HEK293 (cell line): ENCODE results near the gene PLCH2.

Experiments used
- CTCF ChIA-PET: fragments of 350-600 bp; formaldehyde crosslinking; extraction: SDS; loops from one replicate; lab custom pipeline; 2021; ENCODE audit warnings: antibody characterized with exemption; lab: Yijun Ruan, JAX
- POLR2A ChIA-PET: fragments of 300-600 bp; formaldehyde crosslinking; extraction: SDS; loops from one replicate; lab custom pipeline; 2020; ENCODE audit warnings: antibody characterized with exemption, inconsistent platforms; lab: Yijun Ruan, JAX
- H3K27ac ChIP-seq: fragments of 200-500 bp; sonication (Bioruptor generic); 2 replicates; pipeline ENCODE4 v1.5.1; 2014; ENCODE audit warnings: low read depth, low read length, control low read depth, inconsistent platforms; ENCODE audit errors: extremely low read depth
- H3K36me3 ChIP-seq, 2 experiments: fragments of 200-500 bp in 1 of 2; sonication (Bioruptor generic) in 1 of 2; 1 replicate in 1 of 2; 2 replicates in 1 of 2; pipeline ENCODE4 v1.5.1; 2014 to 2017; ENCODE audit warnings: inconsistent platforms in 2 of 2, low read length in 2 of 2; ENCODE audit not compliant: control insufficient read depth in 2 of 2, insufficient read depth in 1 of 2
- H3K4me1 ChIP-seq: fragments of 200-500 bp; sonication (Bioruptor generic); 2 replicates; pipeline ENCODE4 v1.5.1; 2014; ENCODE audit warnings: mild to moderate bottlenecking, low read length, inconsistent platforms; ENCODE audit not compliant: control insufficient read depth, insufficient read depth
- H3K4me3 ChIP-seq: 2 replicates; pipeline ENCODE4 v1.5.1; 2011; ENCODE audit warnings: low read depth, mild to moderate bottlenecking, control low read depth, low read length, moderate library complexity
- H3K9me3 ChIP-seq: fragments of 200-500 bp; sonication (Bioruptor generic); 2 replicates; pipeline ENCODE4 v1.5.1; 2014; ENCODE audit warnings: low read depth, low read length, inconsistent platforms; ENCODE audit not compliant: control insufficient read depth, insufficient read depth
- BCL11B ChIP-seq: fragments of 450-650 bp; formaldehyde crosslinking; IDR thresholded peaks from 2 replicates; pipeline ENCODE4 v1.5.1; 2016; ENCODE audit warnings: low read depth, missing biosample characterization, missing genetic modification characterization
- EGR2 ChIP-seq: fragments of 450-650 bp; formaldehyde crosslinking; IDR thresholded peaks from 2 replicates; pipeline ENCODE4 v1.5.1; 2016; ENCODE audit warnings: low read depth, missing biosample characterization, missing genetic modification characterization
- GLI4 ChIP-seq: fragments of 450-650 bp; formaldehyde crosslinking; IDR thresholded peaks from 2 replicates; pipeline ENCODE4 v1.5.1; 2016; ENCODE audit warnings: missing biosample characterization, missing genetic modification characterization
- GLIS1 ChIP-seq: fragments of 450-650 bp; formaldehyde crosslinking; IDR thresholded peaks from 2 replicates; pipeline ENCODE4 v1.5.1; 2016; ENCODE audit warnings: missing biosample characterization, missing genetic modification characterization
- KLF10 ChIP-seq: fragments of 450-650 bp; IDR thresholded peaks from 2 replicates; pipeline ENCODE4 v1.5.1; 2018; ENCODE audit warnings: missing biosample characterization, mild to moderate bottlenecking, missing genetic modification characterization
- KLF8 ChIP-seq: fragments of 450-650 bp; formaldehyde crosslinking; IDR thresholded peaks from 2 replicates; pipeline ENCODE4 v1.5.1; 2016; ENCODE audit warnings: missing biosample characterization, missing genetic modification characterization
- KLF9 ChIP-seq: fragments of 450-650 bp; formaldehyde crosslinking; IDR thresholded peaks from 2 replicates; pipeline ENCODE4 v1.5.1; 2016; ENCODE audit warnings: missing biosample characterization, missing genetic modification characterization, low read depth
- OSR2 ChIP-seq: fragments of 450-650 bp; formaldehyde crosslinking; IDR thresholded peaks from 2 replicates; pipeline ENCODE4 v1.5.1; 2016; ENCODE audit warnings: missing biosample characterization, missing genetic modification characterization
- REPIN1 ChIP-seq: fragments of 450-650 bp; formaldehyde crosslinking; IDR thresholded peaks from 2 replicates; pipeline ENCODE4 v1.5.1; 2017; ENCODE audit warnings: missing biosample characterization, missing genetic modification characterization, low read depth
- ZBTB1 ChIP-seq: fragments of 450-650 bp; formaldehyde crosslinking; IDR thresholded peaks from 2 replicates; pipeline ENCODE4 v1.5.1; 2016; ENCODE audit warnings: missing biosample characterization, missing genetic modification characterization
- ZBTB17 ChIP-seq: fragments of 450-650 bp; formaldehyde crosslinking; IDR thresholded peaks from 2 replicates; pipeline ENCODE4 v1.5.1; 2016; ENCODE audit warnings: missing biosample characterization, missing genetic modification characterization
- ZBTB44 ChIP-seq: fragments of 450-650 bp; IDR thresholded peaks from 2 replicates; pipeline ENCODE4 v1.5.1; 2018; ENCODE audit warnings: missing biosample characterization, mild to moderate bottlenecking, missing genetic modification characterization
- ZFHX2 ChIP-seq: fragments of 450-650 bp; formaldehyde crosslinking; conservative IDR thresholded peaks from 2 replicates; pipeline ENCODE4 v1.5.1; 2016; ENCODE audit warnings: missing biosample characterization, missing genetic modification characterization
- ZFP3 ChIP-seq: fragments of 450-650 bp; formaldehyde crosslinking; IDR thresholded peaks from 2 replicates; pipeline ENCODE4 v1.5.1; 2016; ENCODE audit warnings: low read depth, missing biosample characterization, missing genetic modification characterization
- ZIC2 ChIP-seq: fragments of 450-650 bp; formaldehyde crosslinking; IDR thresholded peaks from 2 replicates; pipeline ENCODE4 v1.5.1; 2016; ENCODE audit warnings: missing biosample characterization, missing genetic modification characterization
- ZNF121 ChIP-seq: fragments of 450-650 bp; formaldehyde crosslinking; IDR thresholded peaks from 2 replicates; pipeline ENCODE4 v1.5.1; 2016; ENCODE audit warnings: missing biosample characterization, missing genetic modification characterization
- ZNF132 ChIP-seq: fragments of 450-650 bp; formaldehyde crosslinking; IDR thresholded peaks from 2 replicates; pipeline ENCODE4 v1.5.1; 2017; ENCODE audit warnings: missing biosample characterization, missing genetic modification characterization, borderline replicate concordance
- ZNF155 ChIP-seq: fragments of 450-650 bp; formaldehyde crosslinking; IDR thresholded peaks from 2 replicates; pipeline ENCODE4 v1.5.1; 2016; ENCODE audit warnings: missing biosample characterization, missing genetic modification characterization
- ZNF157 ChIP-seq: fragments of 450-650 bp; formaldehyde crosslinking; IDR thresholded peaks from 2 replicates; pipeline ENCODE4 v1.5.1; 2016; ENCODE audit warnings: missing biosample characterization, missing genetic modification characterization
- ZNF169 ChIP-seq: fragments of 450-650 bp; formaldehyde crosslinking; IDR thresholded peaks from 2 replicates; pipeline ENCODE4 v1.5.1; 2016; ENCODE audit warnings: missing biosample characterization, missing genetic modification characterization
- ZNF175 ChIP-seq: fragments of 450-650 bp; formaldehyde crosslinking; IDR thresholded peaks from 2 replicates; pipeline ENCODE4 v1.5.1; 2016; ENCODE audit warnings: missing biosample characterization, missing genetic modification characterization
- ZNF211 ChIP-seq: fragments of 450-650 bp; formaldehyde crosslinking; IDR thresholded peaks from 2 replicates; pipeline ENCODE4 v1.5.1; 2016; ENCODE audit warnings: low read depth, missing biosample characterization, missing genetic modification characterization
- ZNF366 ChIP-seq: fragments of 450-650 bp; formaldehyde crosslinking; conservative IDR thresholded peaks from 2 replicates; pipeline ENCODE4 v1.5.1; 2016; ENCODE audit warnings: missing biosample characterization, missing genetic modification characterization
- ZNF37A ChIP-seq: fragments of 450-650 bp; IDR thresholded peaks from 2 replicates; pipeline ENCODE4 v1.5.1; 2018; ENCODE audit warnings: missing biosample characterization, missing genetic modification characterization
- ZNF48 ChIP-seq: fragments of 450-650 bp; formaldehyde crosslinking; IDR thresholded peaks from 2 replicates; pipeline ENCODE4 v1.5.1; 2016; ENCODE audit warnings: missing biosample characterization, missing genetic modification characterization
- ZNF514 ChIP-seq: fragments of 450-650 bp; formaldehyde crosslinking; IDR thresholded peaks from 2 replicates; pipeline ENCODE4 v1.5.1; 2016; ENCODE audit warnings: missing biosample characterization, missing genetic modification characterization
- ZNF560 ChIP-seq: fragments of 450-650 bp; formaldehyde crosslinking; IDR thresholded peaks from 2 replicates; pipeline ENCODE4 v1.5.1; 2017; ENCODE audit warnings: missing biosample characterization, missing genetic modification characterization, borderline replicate concordance
- ZNF596 ChIP-seq: fragments of 450-650 bp; IDR thresholded peaks from 2 replicates; pipeline ENCODE4 v1.5.0; 2018; ENCODE audit warnings: missing biosample characterization, mild to moderate bottlenecking, missing genetic modification characterization, moderate library complexity
- ZNF600 ChIP-seq: fragments of 450-650 bp; formaldehyde crosslinking; IDR thresholded peaks from 2 replicates; pipeline ENCODE4 v1.5.1; 2016; ENCODE audit warnings: missing biosample characterization, missing genetic modification characterization
- ZNF785 ChIP-seq: fragments of 450-650 bp; formaldehyde crosslinking; IDR thresholded peaks from 2 replicates; pipeline ENCODE4 v1.5.1; 2016; ENCODE audit warnings: missing biosample characterization, missing genetic modification characterization
- TF ChIP-seq, protein P1 (sequence below): fragments of 450-650 bp; formaldehyde crosslinking; IDR thresholded peaks from 2 replicates; pipeline ENCODE4 v1.5.1; 2016; ENCODE audit warnings: missing biosample characterization, missing genetic modification characterization
- TF ChIP-seq, protein P2 (sequence below): fragments of 450-650 bp; formaldehyde crosslinking; IDR thresholded peaks from 2 replicates; pipeline ENCODE4 v1.5.1; 2016; ENCODE audit warnings: missing biosample characterization, missing genetic modification characterization
- TF ChIP-seq, protein P3 (sequence below): fragments of 450-650 bp; formaldehyde crosslinking; IDR thresholded peaks from 2 replicates; pipeline ENCODE4 v1.5.1; 2016; ENCODE audit warnings: missing biosample characterization, missing genetic modification characterization
- TF ChIP-seq, protein P4 (sequence below): fragments of 450-650 bp; formaldehyde crosslinking; IDR thresholded peaks from 2 replicates; pipeline ENCODE4 v1.5.1; 2016; ENCODE audit warnings: missing biosample characterization, missing genetic modification characterization, borderline replicate concordance

PLCH2 gene

DNA sequence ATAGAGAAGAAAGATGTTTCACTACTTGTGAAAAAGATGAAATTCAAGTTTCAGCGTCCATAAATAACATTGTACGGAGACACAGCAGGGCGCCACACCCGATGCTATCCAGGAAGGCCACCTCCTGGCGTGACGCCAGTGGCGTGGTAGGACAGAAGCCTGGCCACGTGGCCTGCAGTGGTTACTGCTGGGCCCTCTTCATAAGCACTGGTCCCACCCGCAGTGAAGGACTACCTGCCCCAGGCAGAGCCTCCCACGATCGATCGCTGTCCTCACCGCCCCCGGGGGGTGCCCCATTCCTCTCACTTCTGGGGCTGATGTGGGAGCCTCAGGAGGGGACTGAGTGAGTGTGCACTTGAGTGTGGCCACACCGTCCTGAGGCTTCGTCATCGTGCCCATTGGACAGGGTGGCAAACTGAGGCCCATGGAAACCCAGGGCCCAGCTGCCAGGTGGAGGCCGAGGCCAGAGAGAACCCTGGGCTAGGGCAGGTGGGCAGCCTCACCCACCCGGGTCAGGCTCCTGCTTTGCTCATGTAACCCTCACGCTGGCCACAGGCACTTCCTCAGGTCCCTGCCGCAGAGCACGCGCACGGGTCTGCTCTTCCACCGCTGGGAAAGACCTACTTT is 65.6 kb downstream of the PLCH2 start:
- Histone ChIP-seq H3K9me3 (no peaks in the 10 kb centered on the region), H3K27ac (no peak overlapping the region), H3K4me3 (no peak overlapping the region), H3K36me3 (no peaks in the 10 kb centered on the region), H3K4me1 (peaks cover 6% of the 10 kb centered on the region)
- POLR2A ChIA-PET, result no interaction called here
- CTCF ChIA-PET, result no interaction called here
- no peak for TF ChIP-seq ZNF514 (tag by site-specific recombination)
- TF ChIP-seq ZNF157 (tag by site-specific recombination), result no peak
- TF ChIP-seq ZNF132, result no peak
- no peak for TF ChIP-seq GLI4 (tag by site-specific recombination)
- no peak for TF ChIP-seq ZNF600
- no peak for TF ChIP-seq ZNF121
- no peak for TF ChIP-seq KLF10 (tag by site-specific recombination)
- 0 out of 2 replicates have a peak, but pooled peaks have one; percentile 8 for TF ChIP-seq EGR2 (tag by site-specific recombination)
- TF ChIP-seq ZFP3 (tag by site-specific recombination), result no peak
- TF ChIP-seq, protein P1, sequence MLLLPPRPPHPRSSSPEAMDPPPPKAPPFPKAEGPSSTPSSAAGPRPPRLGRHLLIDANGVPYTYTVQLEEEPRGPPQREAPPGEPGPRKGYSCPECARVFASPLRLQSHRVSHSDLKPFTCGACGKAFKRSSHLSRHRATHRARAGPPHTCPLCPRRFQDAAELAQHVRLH (tag by site-specific recombination), result peak; percentile 70
- no peak for TF ChIP-seq REPIN1 (tag by site-specific recombination)
- TF ChIP-seq ZNF366 (tag by site-specific recombination), result no peak
- no peak for TF ChIP-seq ZNF169 (tag by site-specific recombination)
- TF ChIP-seq, protein P2, sequence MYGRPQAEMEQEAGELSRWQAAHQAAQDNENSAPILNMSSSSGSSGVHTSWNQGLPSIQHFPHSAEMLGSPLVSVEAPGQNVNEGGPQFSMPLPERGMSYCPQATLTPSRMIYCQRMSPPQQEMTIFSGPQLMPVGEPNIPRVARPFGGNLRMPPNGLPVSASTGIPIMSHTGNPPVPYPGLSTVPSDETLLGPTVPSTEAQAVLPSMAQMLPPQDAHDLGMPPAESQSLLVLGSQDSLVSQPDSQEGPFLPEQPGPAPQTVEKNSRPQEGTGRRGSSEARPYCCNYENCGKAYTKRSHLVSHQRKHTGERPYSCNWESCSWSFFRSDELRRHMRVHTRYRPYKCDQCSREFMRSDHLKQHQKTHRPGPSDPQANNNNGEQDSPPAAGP, result peak; percentile 31; the same call in 1 of the 2 replicates
- peak; percentile 99 for TF ChIP-seq ZIC2 (tag by site-specific recombination)
- no peak for TF ChIP-seq ZBTB1
- no peak for TF ChIP-seq ZNF785
- TF ChIP-seq BCL11B (tag by site-specific recombination), result no peak
- no peak for TF ChIP-seq ZNF37A (tag by site-specific recombination)
- TF ChIP-seq ZNF596 (tag by site-specific recombination), result no peak
- TF ChIP-seq, protein P3, sequence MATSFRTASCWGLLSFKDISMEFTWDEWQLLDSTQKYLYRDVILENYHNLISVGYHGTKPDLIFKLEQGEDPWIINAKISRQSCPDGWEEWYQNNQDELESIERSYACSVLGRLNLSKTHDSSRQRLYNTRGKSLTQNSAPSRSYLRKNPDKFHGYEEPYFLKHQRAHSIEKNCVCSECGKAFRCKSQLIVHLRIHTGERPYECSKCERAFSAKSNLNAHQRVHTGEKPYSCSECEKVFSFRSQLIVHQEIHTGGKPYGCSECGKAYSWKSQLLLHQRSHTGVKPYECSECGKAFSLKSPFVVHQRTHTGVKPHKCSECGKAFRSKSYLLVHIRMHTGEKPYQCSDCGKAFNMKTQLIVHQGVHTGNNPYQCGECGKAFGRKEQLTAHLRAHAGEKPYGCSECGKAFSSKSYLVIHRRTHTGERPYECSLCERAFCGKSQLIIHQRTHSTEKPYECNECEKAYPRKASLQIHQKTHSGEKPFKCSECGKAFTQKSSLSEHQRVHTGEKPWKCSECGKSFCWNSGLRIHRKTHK (tag by site-specific recombination), result no peak
- TF ChIP-seq KLF9 (tag by site-specific recombination), result no peak
- no peak for TF ChIP-seq ZNF560 (tag by site-specific recombination)
- peak; percentile 91 for TF ChIP-seq GLIS1 (tag by site-specific recombination)
- no peak for TF ChIP-seq KLF8 (tag by site-specific recombination)
- TF ChIP-seq ZFHX2 (tag by site-specific recombination), result peak; percentile 67
- TF ChIP-seq ZBTB44, result no peak
- TF ChIP-seq ZNF48 (tag by site-specific recombination), result no peak
- no peak for TF ChIP-seq ZNF175 (tag by site-specific recombination)
- TF ChIP-seq, protein P4, sequence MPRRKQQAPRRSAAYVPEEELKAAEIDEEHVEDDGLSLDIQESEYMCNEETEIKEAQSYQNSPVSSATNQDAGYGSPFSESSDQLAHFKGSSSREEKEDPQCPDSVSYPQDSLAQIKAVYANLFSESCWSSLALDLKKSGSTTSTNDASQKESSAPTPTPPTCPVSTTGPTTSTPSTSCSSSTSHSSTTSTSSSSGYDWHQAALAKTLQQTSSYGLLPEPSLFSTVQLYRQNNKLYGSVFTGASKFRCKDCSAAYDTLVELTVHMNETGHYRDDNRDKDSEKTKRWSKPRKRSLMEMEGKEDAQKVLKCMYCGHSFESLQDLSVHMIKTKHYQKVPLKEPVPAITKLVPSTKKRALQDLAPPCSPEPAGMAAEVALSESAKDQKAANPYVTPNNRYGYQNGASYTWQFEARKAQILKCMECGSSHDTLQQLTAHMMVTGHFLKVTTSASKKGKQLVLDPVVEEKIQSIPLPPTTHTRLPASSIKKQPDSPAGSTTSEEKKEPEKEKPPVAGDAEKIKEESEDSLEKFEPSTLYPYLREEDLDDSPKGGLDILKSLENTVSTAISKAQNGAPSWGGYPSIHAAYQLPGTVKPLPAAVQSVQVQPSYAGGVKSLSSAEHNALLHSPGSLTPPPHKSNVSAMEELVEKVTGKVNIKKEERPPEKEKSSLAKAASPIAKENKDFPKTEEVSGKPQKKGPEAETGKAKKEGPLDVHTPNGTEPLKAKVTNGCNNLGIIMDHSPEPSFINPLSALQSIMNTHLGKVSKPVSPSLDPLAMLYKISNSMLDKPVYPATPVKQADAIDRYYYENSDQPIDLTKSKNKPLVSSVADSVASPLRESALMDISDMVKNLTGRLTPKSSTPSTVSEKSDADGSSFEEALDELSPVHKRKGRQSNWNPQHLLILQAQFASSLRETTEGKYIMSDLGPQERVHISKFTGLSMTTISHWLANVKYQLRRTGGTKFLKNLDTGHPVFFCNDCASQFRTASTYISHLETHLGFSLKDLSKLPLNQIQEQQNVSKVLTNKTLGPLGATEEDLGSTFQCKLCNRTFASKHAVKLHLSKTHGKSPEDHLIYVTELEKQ, result no peak
- TF ChIP-seq ZNF155 (tag by site-specific recombination), result no peak
- peak; percentile 83 for TF ChIP-seq OSR2
- no peak for TF ChIP-seq ZNF211 (tag by site-specific recombination)
- TF ChIP-seq ZBTB17, result no peak
